ENCODE data around the gene PPARD.

PPARD gene

GRCh38 chr6:35358086-35358485 lies 15.7 kb downstream of the PPARD start:
- no peak for DNase-seq

DNA sequence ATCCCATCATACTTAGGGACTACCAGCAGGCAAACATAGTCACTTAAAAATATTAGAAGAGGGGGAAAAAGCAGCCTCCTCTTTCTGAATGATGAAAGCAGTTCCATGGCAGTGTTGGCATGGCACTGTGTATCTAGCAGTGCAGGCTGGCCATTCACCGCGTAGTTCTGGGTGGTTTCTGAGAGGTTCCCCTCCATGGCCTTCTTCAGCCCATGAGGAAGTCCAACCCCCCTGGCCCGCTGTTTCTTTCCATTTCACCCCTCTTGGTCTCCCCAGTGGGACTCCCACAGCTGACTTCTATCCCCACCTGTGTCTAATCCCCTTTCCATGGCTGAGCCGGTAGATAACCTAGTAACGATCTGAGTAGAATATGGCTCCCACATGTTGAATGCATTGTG lies 17.0 kb downstream of the PPARD start:
- no peak for DNase-seq

DNA sequence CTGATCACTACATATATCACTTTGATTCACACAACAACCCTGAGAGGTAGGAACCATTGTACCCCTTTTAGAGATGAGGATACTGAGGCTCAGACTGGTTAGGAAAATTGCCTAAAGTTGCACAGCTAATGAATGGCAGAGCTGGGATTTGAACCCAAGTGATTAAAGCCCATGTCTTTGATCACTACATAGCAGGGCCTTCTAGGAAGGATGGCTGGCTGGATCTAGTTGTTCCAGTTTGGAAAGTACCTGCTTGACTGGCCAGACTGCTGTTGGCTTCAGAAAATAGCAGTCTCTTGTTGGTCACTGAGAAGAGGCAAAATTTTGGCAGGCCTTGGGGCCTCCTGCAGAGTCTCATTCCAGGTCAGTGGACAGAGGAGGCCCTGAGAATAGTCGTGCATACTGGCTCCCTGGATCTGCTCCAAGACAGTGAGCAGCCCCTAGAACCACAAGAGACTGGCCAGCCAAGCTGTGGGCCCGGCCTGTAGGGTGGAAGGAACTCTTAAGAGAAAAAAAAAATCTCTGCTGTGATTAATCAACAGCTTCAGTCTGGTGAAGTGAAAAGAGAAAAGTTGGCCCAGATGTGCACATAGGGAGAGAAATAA lies 17.5 kb downstream of the PPARD start:
- peak in 1 of 2 experiments; percentile 60 for DNase-seq

DNA sequence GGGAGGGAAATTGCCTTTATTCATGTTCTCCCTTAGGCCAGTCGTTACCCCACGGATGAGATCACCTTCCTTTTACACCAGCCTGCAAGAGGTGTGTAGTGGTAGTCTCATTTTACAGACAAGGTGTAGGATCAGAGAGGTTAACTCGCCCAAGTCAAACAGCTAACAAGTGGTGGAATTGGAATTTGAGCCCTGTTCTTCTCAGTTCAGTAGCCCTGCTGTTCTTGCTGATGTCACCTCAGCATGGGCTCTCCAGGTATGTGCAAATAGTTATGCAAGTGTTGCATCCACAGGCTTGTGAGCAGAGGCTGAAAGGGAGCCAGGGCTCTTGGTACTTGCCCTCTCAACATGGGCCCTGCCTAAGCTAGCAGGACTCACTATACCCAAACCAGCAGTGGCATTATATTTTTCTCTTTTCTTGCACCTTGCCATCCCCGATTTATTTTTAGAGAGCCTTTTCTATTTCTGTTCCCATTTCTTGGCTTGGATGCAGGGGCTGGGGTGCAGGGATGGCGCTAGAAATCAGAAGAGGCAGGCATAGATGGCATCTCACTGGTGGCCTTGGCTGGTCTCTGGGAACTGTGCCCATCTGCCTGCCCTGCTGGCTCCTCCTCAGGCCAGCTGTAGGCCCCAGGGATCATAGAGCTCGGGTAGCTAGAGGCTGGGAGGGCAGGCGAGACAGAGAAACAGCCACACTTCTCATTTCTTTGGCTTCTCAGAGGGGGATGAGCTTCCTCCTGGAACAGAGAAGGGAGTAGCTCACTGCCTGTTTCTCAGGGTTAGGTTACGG lies 18.2 kb downstream of the PPARD start:
- DNase-seq: peak in 1 of 2 experiments; percentile 34

DNA sequence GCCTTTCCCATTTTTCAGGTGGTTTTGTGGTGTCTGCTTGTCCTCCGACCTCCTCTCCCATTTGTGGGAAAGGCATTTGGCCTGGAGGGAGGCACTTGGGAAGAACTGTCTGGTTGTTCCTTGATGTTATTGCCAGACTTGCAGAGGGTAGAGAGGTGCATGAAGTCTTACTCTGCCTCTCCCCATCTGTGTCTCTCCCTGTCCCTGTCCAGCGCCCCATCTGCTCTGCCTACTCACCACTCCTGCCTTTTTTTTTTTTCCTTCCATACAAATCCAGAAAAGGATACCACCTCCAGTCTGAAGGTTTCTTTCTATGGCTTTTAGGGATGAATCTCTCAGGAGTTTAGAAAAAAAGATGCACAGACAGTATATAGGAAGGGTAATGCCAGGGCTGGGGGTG lies 19.8 kb downstream of the PPARD start:
- no peak for DNase-seq

GRCh38 chr6:35363293-35363750 lies 21.0 kb downstream of the PPARD start:
- DNase-seq: no peak

- no peak for DNase-seq
Observed at GRCh38 chr6:35365594-35366203, 23.3 kb downstream of the PPARD start.

GRCh38 chr6:35366204-35366596 lies 23.8 kb downstream of the PPARD start:
- no peak for DNase-seq

DNA sequence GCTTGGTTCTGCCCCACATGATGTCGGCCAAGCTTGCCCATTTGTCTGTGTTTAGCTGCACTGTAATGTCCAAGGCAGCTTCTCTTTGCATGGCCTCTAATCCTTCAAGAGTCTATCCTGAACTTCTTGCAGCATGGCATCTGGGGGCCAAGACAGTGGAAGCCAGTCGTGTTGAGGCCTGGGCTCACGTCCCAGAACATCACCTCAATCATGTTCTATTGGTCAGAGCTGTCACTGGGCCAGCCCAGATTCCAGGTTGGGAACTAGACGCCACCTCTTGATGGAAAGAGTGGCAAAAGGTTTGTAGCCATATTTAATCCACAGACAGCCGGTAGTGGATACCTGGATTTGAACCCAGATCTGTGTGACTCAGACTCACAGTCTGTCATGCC lies 25.3 kb downstream of the PPARD start:
- DNase-seq: no peak

- no peak for DNase-seq
Observed at GRCh38 chr6:35368038-35368887, 25.9 kb downstream of the PPARD start.

GRCh38 chr6:35370124-35370741 lies 27.9 kb downstream of the PPARD start:
- DNase-seq: no peak

- no peak for DNase-seq
Observed at GRCh38 chr6:35370785-35371493, 28.6 kb downstream of the PPARD start.

DNA sequence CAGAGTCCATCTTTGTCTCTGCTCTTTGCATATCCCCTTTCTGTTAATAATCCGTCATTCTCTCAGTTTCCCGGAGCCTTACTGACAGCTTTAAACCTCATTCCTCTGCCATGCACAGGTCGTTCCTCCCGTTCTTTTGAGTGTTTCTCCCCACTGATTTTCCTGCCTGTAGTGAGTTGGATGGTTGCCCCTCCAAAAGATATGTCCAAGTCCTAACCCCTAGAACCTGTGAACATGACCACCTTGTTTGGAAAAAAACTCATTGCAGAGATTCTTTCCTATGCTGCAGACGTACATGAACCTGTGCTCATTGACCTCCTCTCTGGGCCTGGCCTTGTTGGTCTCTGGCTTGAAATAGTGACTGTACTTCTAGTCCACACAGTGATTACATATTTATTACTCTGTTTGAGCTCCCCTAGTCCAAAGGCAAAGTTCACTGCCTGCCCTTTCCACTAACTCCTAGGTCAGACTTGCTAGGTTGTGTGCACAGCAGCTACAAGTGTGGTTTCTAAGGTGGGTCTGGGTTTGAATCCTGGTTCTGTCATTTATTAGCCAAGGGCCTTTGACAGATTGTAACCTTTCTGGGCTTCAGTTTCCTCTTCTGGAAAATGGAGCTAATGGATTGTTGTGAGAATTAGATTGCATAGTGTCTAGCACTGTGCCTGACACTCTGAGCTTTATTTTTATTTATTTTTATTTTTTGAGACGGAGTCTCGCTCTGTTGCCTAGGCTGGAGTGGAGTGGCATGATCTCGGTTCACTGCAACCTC lies 29.3 kb downstream of the PPARD start:
- no peak for DNase-seq

DNA sequence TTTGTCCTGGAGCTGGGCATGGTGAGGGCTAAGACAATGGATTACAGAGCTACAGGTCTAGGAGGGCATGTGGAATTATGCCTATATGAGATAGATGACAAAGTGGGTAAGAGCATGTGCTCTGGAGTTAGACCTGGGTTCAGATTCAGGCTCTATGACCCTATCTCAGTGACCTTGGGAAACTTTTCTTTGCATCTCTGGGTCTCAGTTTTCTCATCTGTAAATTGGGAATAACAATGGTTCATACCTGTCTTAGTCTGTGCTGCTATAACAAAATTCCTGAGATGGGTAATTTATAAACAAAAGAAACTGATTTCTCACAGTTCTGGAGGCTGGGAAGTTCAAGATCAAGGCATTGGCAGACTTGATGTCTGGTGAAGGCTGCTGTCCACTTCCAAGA lies 30.3 kb downstream of the PPARD start:
- DNase-seq: no peak

- no peak for DNase-seq
Observed at GRCh38 chr6:35376281-35376680, 33.9 kb downstream of the PPARD start.

DNA sequence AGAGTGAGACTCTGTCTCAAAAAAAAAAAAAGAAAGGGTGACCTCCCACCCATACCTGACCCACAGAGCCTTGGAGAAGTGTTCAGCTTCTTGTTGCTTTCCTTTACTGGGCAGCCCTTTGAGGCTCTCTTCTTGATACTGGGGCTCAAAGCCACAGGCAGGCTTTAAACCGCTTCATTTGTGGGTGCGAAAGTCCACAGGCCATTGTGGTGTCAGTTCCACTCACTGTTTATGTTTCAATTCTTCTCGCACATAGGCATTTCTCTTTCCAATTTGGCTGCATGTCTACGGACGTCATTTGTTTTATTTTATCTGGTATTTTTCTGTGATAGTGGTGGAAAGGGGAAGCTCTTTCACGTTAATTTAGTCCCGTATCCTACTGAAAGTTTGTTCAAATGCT lies 34.6 kb downstream of the PPARD start:
- no peak for DNase-seq

GRCh38 chr6:35378261-35378660 lies 35.9 kb downstream of the PPARD start:
- no peak for DNase-seq

DNA sequence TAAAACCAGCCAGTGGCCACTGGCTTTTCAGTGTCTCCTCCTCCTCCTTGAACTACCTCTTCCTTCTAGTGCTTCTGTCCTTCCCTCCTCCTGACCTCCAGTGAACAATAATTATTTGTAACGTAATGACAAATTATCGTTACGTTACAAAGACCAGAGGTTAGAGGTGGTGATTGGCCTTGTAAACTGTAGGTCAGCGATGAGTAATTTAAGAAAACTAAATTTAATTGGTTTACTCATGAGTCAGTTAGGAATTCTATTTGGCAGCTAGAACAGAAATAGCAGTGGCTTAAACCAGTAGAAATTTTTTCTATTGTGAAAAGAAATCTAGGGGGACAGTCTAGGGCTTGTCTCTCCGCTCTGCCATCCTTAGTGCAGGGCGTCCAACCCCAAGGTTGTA lies 38.8 kb downstream of the PPARD start:
- DNase-seq: no peak

DNA sequence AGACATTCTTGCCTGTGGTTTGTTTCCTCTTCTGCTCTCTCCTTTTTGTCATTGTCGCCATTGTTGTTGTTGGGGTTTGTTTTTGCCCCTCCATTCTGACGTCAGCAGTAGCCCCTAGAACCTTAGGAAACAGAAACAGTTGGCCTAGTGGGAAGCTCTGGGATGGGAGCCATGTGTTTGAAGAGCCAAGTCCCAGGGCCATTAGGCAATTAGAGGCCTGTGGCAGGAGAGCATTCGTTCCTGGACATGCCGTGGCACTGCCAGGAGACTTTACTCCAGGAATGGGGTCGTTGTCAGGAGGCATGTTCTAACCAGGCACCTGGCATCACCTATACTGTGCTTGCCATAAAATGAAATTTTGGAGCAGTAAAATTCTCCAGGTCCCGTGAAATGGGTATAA lies 39.7 kb downstream of the PPARD start:
- DNase-seq: no peak

DNA sequence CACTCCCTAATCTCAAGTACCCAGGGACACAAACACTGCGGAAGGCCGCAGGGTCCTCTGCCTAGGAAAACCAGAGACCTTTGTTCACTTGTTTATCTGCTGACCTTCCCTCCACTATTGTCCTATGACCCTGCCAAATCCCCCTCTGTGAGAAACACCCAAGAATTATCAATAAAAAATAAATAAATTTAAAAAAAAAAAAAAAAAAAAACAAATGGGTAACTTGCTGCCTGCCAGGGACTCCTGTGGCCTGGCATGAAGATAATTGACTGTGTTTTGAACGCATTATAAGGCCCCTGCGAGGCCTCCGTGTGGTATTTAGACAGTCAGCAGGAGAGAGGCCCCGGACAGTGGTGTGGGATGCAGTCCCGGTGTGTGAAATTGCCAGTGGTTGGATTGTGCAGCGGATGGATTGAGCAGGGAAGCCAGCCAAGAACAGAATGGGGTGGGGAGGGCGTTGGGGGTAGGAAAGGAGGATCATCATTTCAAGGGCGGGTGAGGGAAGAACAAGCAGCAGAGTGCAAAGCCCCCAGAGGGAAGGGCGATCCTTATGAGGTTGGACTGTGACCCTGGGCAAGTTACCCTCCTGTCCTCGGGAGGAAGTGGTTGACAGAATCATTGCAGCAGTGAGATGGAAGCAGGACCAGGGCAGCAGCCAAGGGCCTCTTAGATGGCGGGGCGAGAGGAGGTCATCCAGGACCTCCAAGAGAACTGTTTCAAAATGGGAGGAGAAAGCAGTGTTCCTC lies 43.3 kb downstream of the PPARD start:
- peak in 1 of 2 experiments; percentile 7 for DNase-seq

DNA sequence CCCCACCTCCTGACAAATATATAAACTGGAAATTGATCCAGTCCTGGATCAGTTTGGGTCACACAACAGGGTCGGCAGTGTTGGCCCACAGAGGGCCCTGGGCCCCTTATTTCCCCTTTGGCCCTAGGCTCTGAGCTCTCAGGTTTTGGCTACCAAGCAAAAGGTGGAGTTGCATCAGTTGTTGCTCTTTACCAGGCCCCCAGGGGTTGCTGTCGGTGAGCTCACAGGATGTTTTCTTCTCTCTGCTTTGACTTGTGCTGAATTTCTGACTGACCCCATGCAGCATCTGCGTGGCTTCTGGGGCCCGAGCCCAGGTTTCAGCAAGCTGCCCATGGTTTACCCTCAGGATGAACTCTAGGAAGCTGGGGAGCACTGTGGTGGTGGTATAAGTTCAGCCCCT lies 44.6 kb downstream of the PPARD start:
- no peak for DNase-seq

All from NCI-H446 (cell line).